Stimulated activated CD8-positive, alpha-beta memory T cell treated with anti-CD3 and anti-CD28 coated beads, Interleukin-15, amount 100 ng/mL, for 4 hours (primary cell): ENCODE data around the gene SERINC5.
A peak's percentile ranks its signal among the peaks of the same experiment; 100 is the strongest.
"Not testable (repeated sequence)": the region's sequence is repeated elsewhere in the genome, so short reads cannot be mapped to it uniquely, and the experiment has no call there.

Source experiments
- DNase-seq, 2 donors: peaks; one replicate each; pipeline ENCODE4 v3.0.0-alpha.2; 2020; ENCODE audit warnings: low read depth in 2 of 2

The SERINC5 gene

DNA sequence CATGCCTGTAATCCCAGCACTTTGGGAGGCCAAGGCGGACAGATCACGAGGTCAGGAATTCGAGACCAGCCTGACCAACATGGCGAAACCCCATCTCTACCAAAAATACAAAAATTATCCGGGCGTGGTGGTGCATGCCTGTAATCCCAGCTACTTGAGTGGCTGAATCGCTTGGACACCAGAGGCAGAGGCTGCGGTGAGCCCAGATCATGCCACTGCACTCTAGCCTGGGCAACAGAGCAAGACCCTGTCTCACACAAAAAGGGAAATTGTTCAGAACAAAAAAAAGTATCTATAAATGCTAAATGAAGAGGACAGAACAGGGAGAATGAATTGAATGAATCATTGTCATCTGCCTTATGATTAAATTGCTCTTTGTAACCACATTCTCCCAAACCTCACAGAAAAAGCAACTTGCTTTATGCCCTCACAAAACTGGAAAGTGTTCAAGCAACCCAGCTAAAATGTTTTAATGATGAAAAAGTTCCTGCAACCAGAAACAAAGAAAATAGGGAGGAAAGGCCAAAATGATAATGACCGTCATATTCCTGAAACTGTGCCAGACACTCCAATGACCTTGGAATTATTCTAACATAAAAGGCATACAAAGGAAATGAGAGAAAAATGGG lies 83.7 kb downstream of the SERINC5 start:
- DNase-seq: no peak

DNA sequence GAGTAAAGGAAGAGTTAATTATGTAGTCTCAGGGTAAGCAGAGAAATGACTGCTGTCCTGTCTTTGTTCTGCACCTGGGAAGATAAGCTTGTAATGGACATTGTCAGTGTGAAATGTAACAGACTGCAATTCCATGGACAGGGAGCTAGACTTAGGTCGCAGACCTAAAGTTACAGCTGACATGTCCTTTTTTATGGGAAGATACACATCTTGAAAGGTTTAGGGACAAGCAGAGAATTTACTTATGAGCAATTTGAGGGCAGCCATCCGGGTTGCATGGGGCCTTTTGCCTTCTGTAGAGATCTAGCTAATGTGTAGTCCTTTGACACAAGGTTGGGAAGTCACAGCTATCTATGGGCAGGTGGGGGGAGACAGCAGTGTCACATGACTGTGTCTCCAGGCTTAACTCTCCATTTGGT lies 85.7 kb downstream of the SERINC5 start:
- DNase-seq: no peak

DNA sequence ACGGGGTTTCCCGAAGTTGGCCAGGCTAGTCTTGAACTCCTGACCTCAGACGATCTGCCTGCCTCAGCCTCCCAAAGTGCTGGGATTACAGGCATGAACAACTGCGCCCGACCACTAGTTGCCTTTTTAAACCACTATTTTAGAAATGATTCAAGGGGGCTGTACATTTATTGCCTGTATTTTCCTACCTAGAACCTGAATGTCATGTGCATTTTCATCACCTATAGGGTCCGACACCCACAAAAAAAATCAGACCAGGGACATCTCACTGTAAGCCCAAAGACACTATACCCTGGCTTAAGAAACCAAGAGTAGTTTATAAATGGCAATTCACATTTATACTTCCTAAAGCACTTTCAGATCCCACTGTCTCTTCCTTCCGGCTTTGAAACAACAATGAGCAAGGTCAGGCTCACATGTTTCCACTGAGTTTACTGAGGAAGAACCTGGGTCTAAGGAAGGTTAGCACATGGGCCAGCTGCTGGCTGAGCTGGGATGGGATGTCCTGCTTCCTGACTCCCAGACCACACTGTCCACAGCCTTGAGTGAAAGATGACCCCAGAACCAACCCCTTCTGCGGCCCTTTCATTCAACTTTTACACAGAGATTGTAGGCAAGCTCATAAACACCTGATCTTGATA lies 87.3 kb downstream of the SERINC5 start:
- no peak for DNase-seq

DNA sequence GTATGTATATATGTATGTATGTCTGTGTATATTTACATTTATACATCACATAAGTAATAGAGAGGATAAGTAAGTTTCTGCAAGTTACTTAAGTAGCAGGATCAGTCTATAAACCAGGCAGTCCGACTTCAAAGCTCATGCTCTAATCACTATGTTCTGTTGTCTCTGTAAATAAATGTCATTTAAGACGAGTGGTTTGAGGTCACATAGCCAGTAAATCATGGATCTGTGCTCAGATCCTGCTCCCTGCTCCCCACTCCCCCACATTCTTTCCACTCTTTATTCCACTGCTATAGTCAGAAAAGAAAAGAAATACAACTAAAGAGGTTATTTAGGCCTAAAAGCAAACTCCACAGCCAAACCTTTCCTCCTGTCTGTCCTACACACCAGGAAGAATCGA lies 90.4 kb downstream of the SERINC5 start:
- DNase-seq: no peak

DNA sequence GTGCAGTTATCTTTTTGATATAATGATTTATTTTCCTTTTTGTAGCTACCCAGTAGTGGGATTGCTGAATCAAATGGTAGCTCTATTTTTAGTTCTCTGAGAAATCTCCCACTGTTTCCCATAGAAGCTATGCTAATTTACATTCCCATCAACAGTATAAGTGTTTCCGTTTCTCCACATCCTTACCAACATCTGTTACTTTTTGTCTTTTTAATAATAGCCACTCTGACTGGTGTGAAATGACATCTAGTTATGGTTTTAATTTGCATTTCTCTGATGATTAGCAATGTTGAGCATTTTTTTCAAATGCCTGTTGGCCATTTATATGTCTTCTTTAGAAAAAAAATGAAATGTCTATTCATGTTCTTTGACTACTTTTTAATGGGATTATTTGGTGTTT lies 94.7 kb downstream of the SERINC5 start:
- no peak for DNase-seq

DNA sequence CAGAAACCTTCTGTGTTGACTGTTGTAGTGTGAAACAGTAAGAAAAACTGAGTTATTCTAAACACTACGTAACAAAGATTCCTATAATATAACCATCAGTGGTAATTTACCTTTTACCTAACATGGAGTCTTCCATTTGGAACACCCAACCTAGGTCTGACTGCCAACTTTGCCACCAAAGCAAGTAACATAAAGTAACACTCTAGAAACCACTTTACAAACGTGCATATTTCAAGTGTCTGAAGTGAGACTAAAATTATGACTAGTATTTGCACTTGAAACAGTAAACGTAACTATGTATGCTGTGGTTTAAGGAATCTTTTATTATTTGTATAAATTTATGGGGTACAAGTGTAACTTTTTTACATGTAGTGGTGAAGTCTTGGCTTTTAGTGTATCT lies 95.6 kb downstream of the SERINC5 start:
- DNase-seq: no peak

DNA sequence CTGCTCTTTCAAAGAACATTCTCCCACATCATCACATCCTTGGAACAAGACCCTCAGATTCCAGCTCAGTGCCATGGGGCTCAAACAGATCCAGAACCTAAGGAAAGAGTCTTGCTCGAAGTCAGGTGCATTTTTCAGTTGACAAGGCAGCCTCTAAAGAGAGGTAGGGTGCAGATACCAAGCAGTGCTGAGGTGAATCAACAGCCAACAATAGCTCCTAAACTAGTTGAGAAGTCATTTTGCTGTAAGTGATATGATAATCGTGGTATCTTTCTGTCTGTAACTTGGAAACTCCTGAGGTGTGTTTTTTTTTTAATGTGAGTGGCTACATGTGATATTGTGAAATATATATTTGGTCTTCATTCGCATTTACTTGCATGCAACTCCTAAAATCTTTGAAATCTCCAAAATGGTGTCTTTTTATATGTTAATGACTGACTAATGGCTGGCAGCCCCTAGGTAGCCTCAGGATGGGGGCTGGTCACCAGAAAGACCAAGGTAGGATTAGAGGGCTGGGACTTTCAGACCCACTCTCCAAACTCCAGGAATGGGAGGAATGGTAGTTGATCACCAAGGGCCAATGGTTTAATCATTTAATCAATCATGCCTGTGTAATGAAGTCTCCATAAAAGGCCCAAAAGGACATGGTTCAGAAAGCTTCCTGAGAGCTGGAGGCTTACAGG lies 96.6 kb downstream of the SERINC5 start:
- no peak for DNase-seq

DNA sequence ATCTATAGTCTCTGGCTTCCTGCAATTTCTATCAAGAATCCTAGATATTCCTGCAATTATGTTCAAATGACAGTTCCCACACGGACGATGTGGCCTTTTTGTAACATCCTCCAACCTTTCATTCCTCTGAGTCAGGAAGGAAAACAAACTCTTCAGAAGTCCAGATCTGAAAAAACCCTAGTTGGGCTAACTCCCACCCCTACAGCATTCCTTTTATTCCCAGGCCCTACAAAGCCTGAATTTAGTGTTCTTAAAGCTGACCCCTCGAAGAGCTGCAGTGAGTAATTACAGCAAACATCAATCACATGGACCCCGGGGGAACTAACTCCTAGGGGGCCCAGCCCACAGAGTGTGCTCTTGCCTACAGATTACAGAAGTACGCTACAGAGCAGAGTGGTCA lies 99.7 kb downstream of the SERINC5 start:
- no peak for DNase-seq

DNA sequence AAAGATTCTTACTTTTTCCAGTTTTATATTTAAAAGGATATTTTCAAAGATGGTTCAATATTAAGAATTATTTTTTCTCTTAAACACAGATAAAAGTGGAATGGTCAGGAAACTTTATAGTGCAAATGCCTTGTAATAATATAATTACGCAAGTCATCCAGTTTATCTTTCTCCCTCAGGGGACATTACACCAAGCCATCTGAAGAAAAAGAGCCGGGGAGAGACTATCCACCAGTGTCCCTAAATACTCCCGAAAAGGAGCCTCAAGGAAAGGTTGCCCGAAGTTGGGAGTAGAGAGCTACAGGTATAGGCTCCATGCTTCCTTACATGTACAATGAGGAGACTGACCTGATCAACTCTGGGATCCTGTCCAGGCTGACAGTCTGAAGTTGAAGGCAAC lies 101.1 kb downstream of the SERINC5 start:
- no peak for DNase-seq

DNA sequence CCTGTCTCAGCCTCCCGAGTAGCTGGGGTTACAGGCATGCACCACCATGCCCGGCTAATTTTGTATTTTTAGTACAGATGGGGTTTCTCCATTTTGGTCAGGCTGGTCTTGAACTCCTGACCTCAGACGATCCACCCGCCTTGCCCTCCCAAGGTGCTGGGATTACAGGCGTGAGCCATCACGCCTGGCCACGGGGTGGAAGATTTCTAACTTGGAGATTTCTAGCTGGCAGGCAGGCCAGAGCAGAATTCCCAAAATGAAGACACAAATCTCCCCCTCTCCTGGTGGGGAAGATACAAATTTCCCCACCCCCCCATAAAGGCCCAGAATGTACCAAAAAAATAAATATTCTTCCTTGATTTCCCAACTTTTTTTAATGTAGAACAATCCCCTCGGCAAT lies 101.6 kb downstream of the SERINC5 start:
- DNase-seq: not testable (repeated sequence)

DNA sequence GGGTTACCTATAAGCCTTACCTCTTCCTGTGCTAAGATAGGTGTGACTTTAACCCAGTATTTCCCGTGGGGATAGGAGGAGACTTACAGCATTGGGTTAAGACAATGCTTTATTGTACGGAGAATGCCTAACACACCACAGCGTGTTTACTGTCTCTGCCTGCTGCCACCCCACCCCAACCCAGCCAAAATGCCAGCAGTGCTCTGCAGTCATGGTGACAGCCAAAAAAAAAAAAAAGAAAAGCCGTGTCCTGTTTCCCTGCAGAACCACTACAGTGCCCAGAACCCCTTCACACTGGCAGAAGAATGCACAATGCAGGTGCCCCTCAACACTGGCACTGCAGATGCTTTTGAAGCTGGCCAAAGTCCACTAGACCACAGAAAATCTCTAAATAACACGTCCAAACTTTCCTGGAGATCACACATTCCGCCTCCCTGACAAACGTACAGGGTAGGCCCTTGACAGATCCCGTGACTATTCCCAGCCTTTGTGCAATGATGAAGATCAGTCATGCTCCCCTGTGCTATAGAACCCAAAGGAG lies 102.2 kb downstream of the SERINC5 start:
- DNase-seq: no peak

DNA sequence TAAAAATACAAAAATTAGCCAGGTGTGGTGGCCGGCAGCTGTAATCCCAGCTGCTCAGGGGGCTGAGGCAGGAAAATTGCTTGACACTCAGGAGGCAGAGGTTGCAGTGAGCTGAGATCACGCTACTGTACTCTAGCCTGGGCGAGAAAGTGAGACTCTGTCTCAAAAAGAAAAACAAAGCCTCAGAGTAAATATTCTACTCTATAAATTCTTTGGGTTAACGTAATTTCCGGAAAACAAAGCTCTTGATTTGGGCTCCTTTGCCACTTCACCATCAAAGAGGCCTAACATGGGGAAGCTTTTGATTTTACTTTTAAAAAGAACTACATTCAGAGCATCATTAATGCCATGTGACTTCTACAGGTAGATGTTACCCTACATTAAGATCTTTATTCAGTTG lies 103.1 kb downstream of the SERINC5 start:
- no peak for DNase-seq

DNA sequence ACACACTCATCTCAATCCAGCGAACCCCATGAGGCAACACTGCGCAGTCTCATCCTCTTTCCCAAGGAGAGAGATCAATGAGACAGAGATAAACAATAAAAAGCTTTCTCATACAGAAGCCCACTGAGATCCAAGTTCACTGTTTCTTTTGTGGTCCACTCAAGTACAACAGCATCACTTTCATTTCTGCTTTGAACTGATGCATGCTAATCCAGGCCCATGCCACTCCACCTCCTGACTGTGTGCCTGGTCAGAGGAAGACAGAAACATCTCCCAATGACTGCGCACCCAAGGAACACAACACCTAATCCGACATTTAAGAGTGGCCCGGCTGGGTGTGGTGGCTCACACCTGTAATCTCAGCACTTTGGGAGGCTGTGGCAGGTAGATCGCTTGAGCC lies 104.0 kb downstream of the SERINC5 start:
- DNase-seq: no peak

DNA sequence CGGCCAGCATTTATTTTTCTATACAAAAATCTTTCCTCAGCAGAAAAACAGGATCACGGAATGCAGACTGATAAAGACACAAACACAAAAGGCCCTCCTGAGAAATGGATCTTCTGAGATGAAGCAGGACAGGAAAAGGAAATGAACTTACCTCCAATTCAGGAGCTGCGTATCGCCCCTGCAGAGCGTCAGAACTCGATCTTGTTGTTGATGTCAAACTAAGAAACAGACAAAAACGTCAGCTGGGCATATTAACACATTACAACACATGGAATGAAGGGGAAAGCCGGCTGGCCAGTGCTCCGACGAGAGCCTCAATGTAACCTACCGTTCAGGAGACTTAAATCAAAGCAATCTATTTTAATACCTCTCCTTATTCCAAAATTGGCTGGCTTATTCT lies 105.1 kb downstream of the SERINC5 start:
- no peak for DNase-seq

DNA sequence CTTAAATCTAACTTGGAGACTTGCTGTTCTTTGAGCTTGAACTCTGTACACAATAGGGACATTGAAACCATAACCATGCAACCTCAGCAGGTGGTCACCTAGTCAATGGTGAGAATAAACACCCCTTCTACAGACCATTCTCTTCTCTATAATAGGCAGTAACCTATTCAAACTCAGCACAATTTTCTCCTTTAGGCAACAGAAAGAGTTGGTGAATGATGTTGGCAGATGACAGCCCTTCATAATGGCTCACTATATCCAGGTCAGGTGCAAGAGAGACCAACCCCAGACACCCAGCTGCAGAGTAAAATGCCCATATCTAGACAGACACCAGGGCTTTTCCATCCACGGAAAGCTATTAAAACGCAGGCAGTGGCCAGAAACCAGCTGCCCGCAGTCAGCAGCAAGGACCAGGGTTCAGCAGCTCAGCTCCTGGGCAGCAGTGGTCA lies 106.7 kb downstream of the SERINC5 start:
- no peak for DNase-seq

DNA sequence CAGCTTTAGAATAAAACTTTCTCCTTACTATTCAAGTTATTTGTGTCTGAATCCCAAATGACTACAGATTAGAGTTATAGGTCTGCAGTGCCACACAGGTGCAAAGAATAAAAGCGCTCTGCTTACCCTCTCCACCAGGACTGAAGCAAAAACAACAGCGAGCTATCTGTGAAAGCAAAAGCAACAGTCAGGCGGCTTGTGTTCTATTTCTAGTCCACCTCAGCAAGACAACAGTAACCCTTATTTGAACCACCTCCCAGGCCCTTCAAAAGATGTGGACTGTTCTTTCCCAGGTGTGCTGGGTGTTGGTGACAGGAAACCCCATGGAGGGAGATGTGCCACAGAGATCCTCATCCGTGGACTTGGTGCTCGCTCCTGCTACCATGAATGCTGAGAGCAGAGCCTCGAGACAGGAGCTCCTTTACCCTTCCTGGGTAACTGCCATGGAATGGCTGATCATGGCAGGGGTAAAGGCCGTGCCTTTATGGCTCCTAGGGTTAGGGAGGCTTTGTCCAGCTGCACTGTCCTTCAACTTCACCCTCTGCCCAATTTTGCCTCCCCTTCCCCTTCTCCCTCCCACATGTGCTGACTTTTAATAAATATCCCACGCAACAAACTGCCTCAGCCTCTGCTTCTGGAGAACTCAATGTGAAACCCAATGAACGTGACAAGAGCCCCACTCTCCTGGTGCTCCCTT lies 108.6 kb downstream of the SERINC5 start:
- no peak for DNase-seq

DNA sequence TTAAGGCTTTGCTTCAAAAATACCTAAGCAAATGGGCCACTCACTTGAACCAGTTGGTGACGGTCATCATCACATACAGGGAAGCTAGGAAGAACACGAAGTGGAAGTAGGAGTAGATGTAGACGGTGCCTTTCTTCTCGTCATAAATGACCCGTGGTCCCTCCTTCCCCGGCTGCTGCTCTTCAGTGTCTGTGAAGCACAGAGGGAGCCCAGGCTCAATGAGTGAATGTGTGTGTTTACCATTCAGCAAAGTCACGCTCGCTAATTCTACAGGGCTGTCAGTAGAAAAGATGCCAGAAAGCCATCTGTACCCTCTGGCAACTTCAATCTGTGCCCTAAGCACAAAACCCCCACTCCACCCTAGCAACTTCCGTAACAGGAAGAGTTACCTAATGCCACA lies 109.8 kb downstream of the SERINC5 start:
- no peak for DNase-seq

DNA sequence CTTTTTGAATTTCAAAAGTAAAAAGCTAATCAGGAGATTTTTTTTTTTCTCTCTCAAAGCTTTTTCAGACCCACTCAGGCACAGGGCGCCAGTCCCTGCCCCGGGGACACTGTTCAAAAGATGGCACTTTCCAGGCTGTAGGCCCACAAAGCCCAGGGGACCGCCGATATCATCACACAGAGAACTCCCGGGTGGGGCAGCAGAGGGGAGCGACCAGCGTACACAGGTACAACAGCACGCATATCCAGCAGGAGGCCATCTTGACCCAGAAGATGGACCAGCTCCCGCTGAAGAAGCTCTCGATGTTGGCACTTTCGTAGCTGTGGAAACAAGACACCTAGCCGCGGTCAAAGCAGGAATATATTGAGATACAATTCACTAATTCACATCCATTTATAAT lies 112.4 kb downstream of the SERINC5 start:
- no peak for DNase-seq

DNA sequence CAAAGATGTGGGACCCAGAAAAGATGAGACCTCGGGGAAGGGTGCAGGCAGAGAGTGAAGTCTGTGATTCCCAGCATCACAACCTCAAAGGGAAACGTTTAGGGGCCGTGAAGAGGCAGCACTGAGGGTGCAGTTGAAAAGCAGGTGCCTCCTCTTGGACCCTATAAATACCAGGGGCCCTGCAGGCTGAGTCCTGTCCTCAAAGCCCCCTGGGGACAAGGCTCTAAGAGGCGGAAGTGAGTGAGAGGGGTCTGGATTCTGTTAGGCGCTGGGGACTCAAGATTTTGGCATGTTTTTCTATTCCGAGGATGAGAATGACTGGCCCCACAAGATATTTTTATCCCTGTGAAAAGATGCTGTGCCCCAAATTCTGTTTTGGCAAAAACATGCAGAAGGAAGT lies 112.9 kb downstream of the SERINC5 start:
- DNase-seq: no peak

DNA sequence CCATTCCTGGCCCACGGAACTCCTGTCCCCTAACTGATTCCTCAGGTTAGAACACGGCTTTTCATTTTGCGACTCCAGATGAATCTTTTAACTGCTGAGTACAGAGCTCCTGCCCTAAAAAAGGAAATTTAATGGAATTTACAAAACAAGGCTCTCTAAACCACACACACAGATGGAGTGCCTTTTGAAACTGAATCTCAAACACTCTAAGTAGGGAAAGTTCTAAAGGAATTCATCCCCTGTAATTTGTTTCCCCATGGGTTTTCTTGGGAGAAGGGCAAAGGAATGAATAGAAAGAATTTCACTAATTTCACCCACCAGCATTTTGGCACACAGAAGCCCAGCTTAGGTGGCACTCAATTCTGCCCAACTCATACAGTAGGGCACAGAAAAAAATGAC lies 114.2 kb downstream of the SERINC5 start:
- DNase-seq: no peak

DNA sequence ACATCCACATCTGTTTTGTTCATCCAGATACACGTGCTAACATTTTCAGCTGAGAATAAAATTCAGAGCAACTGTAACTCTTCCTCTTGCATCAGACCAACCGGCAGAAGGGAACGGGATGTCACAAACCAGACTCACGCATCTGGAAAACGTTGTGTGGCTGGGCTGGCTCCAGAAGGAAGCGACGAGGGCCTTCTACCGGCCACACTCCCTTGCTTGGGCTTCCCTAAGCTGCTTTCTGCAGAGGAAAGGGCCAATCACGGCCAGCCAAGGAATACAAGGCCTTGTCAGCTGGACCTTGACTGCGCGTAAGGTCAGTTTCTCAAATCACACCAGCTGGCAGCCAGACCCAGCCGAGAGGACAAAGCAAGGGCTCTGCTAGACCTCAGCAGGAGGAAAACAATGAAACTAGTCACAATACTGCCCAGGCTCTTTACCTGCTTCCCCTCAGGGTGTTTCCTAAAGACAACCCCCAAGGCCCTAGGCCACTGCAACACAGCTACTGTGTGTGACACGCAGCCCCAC lies 114.6 kb downstream of the SERINC5 start:
- DNase-seq: no peak

DNA sequence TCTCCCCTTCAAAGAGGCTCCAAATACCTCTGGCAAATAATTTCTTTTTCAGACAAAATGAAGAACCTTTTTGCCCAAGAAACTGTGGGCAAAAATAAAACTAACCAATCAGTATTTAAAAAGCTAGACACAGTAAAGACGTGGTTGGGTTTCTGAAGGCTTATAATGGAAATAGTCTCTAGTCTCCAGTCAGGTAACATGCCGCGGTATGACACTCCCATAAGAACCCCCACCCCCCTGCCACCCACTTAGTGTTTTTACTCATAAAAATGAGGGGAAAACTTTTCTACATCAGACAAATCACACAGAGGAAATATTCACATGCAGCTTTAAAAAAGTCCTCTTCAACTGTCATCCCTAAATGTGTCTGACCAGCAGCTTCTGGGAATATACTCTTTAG lies 115.4 kb downstream of the SERINC5 start:
- DNase-seq: peak; percentile 5 to 49
